Measurements from ENCODE around the gene SRRM3.
"Not testable (repeated sequence)": the region's sequence is repeated elsewhere in the genome, so short reads cannot be mapped to it uniquely, and the experiment has no call there.

Gene SRRM3

DNA sequence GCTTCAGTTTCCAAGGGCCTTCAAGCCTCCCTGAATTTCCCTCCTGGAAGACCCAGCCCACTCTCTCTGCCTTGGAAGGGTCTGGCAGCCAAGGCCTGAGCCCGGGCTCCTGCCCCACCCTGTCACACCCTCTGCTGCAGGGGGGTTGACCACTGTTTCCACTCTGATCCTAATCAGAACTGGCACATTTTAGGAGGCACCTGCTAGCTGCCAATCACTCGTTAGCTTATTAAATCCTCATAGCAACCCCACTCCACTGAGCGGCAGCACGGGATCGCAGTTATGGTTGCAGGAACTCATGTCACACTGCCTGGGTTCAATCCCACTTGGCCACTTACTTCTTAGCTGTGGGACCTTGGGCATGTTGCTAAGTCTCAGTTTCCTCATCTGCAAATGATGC is 113.7 kb downstream of the SRRM3 start:
- DNase-seq (ENCODE audit: low read depth): no peak

DNA sequence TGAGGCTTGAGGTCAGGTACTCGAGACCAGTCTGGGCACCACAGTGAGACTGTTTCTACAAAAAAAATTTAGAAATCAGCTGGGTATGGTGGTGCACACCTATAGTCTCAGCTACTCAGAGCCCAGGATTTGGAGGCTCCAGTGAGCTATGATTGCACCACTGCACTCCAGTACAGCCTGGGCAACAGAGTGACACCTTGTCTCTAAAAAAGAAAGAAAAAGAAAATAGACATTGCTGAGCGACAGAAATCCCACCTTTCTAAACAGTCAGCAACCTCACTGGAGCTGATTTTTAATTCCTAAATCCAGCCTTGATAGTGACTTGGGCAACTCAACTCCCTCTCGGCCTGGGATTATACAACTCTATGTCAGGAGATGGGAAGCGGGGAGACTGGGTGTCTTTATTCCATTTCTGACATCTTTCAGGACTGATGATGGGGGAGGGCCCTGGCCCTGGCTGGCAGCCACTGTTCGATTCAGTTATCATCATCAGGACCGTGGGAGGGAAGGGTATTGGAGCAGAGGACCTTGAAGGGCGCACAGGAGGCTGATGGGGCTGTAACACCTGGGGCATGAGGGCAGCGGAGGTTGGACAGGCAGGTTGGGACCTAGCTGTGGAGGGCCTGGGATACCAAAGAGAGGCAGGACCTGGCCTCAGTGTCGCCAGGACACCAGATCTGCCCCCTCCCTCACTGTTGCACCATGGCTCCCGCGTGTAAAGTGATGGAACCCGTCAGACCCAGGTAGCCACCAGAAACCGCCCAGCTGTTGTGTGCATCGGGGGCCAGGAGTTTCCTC is 115.5 kb downstream of the SRRM3 start:
- DNase-seq (ENCODE audit: low read depth): no peak

DNA sequence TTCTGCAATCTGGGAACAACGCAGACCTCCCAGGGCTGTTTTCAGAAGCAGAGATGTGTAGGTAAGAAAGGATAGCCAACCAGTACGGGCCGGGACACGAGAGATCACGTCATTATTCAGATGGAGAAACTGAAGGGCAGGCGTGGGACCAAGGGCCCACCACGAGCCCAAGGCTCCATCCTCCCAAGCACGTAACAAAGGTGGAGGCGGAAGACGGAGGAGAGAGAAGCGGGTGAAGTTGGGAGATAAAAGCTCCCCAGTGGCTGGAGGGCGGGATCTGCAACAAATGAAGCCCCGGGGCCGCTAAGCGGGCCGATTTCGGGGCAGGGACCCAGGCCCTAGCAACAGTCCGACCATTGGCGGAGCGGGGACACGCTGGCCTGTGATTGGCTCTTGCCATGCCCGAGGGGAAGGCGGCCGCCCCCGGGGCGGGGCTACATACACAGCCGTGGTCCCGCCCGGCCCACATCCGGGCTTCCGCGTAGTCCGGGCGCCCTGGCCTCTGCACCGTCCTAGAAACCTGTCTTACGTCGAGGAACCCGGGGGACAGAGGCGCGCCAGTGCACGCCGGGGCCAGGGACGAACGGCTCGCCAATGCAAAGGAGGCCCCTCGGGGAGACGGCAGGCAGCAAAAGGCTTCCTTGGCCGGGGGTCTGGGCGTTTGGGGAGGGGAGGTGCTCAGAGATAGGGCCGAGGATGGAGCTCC is 116.2 kb downstream of the SRRM3 start:
- DNase-seq (ENCODE audit: low read depth): peak; percentile 96

DNA sequence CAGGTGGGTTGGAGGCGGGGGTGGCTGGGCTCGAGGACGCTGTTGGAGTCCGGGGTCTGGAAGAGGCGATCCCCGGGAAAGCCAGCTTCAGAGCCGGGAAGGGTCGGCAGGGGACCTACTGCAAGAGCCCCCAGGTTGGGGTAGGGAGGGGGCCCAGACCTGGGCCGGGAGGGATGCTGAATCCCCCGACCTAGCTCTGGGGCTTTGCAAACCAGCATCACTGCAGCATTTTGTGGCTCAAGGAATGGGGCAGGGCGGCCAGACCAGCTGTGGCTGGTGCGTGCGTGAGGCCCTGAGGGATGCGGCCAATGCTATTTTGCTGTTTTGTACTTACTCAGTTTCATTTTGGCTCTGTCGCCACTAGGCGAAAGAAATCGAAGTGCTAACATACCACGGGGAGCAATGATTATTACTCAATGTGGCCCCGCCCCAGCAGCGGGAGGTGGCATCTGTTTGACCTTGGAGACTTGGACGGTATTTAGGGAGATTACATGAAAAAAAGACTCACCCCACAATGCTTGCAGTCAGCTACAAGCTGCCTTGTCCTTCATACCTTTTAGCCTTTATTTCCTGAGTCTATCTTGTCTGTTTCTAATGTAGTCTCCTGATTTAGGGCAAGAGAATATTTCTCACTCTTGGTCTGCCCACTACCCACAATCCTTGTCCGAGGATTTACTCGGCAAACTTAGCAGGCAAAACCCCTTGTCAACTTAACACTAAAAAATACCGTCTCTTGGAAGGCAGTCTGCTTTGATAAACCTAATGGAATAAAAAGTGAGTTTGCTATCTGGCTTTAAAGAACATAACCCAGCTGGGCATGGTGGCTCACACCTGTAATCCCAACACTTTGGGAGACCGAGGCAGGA is 117.0 kb downstream of the SRRM3 start:
- DNase-seq (ENCODE audit: low read depth): peak; percentile 89

DNA sequence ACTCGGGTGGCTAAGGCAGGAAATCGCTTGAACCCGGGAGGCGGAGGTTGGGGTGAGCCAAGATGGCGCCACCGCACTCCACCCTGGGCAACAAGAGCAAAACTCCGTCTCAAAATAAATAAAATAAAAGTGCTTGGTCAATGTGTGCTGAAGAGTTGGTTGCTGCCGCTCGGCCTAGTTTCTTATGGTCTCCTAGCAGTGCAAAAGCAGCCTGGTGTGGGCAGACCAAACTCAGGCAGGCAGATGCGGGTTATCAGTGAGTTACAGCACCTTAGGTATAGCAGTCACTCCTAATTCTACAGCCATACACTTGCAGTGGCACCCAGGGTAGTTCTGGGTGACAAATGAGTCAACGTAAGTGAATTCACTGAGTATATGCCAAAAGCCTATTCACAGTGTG is 123.4 kb downstream of the SRRM3 start:
- no peak for DNase-seq (ENCODE audit: low read depth)

DNA sequence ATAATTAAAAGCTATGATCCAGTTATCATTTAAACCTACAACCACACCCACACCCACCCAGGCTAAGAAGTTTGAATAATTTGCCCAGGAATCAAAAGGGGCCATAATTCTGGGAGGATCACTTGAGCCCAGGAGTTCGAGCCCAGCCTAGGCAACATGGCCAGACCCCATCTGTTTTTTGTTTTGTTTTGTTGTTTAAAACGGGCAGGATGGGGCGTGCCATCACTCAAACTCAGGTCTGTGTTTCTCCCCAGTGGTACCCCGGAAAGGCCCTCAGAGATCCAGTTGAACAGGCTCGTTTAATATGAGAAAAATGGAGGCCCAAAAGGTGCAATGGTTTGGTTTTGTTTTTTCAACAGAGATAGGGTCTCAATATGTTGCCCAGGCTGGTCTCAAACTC is 124.1 kb downstream of the SRRM3 start:
- no peak for DNase-seq (ENCODE audit: low read depth)

DNA sequence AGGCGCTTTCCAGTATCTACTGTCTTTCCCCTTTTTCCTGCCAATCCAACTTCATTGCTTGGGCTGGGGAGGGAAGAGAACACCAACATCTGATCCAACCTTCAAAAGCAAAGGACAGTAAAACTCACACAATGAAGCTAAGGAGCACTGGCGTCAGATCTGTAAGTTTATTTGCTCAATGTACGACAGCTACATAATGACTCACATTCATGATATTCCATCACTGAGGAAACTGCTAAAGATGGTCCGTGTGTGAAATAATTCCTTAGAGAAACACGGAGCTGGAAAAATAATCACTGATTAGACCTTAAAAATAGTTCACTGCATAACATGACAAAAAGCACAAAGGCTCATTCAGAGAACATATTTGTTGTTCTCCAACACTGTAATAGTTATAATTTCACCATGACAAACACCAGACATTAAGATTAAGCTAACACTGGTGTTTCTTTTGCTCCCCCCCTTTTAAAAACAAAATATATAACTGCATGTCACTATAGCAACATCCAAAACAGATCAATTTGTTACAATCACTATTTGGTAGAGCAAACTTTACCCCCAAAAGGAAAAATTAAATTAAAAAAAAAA is 125.0 kb downstream of the SRRM3 start:
- peak; percentile 54 for DNase-seq (ENCODE audit: low read depth)

DNA sequence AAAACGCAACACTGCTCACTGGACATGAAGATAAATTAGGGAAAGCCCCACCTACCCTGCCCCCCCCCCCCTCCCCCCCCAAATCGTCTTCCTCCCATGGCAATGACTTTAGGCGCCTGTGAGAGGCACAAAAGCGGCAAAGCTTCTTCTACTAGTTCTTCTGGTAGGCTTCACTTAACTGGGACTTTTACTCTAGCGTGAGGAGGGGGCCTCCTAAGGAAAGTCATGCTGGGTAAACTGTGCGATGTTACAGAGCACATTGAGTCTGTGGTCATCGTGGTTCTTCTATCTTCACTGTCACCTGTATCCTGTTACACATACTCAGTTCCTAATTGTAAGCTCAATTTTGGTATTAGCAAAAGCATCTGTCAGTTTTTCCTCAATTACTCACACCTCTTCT is 125.9 kb downstream of the SRRM3 start:
- DNase-seq (ENCODE audit: low read depth): no peak

DNA sequence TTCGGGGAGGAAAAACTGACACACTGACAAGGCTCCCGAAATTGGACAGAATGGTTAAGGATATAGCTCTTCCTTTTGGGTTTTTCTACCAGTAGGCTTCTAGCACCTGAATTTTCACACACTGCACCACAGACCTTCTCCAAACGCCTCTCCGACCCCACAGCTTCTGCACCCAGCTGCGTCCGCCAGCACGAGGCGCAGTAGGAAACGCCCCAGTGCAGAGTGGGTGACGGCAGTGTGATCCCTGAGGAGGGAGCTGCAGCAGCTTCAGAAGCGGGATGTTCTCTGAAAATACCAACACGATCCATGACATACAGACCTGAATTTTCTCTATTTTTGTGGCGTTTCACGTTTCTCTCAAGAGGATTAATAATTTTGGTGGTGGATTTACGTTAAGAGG is 126.7 kb downstream of the SRRM3 start:
- DNase-seq (ENCODE audit: low read depth): no peak

DNA sequence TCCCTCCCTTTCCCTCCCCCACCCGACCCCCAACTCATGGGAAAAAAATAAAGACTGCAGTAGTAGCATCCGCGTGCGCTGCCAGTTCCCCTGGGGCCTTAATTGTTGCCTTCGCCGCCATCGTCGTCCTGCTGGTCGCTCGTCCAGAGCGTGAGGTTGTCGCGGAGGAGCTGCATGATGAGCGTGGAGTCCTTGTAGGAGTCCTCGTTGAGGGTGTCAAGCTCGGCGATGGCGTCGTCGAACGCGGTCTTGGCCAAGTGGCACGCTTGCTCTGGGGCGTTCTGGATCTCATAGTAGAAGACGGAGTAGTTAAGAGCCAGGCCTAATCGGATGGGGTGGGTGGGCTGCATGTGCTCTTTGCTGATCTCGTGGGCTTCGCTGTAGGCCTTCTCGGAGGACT is 127.8 kb downstream of the SRRM3 start:
- no peak for DNase-seq (ENCODE audit: low read depth)

DNA sequence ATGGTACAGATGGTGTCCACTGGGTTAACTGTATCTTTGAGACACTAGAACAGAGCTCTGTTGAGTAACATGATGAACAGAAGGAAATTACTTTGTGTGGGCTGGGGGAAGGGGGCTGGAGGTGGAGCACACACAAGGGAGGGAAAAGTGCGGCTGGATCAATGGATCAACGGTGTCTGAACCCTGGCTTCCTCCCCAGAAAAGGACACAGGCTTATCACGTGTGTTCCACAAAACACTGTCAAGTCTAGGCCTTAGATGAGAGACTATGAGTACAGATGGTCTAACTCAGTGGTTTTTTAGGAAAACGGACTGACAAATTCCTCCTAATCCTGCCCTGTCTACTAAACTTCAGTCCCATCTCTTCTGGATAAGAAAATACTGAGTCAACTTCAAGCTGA is 128.6 kb downstream of the SRRM3 start:
- no peak for DNase-seq (ENCODE audit: low read depth)

DNA sequence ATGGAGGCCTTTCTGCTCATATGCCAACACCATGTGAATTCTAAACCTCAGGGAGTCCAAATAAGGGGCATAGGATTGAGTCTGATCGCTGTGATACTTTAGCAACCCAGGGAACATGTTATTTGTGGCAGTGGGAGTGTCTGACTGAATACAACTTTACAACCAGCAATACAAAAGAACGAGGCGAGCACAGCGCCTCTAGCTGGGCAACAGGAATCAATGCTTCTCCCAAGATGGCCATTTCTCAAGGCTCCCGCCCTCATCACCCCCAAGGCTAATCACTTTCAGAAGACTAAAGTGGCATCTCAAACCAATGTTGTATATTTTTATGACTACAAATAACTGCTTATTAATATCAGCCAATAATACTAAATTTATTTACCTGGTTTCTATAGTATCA is 129.0 kb downstream of the SRRM3 start:
- DNase-seq (ENCODE audit: low read depth): no peak

DNA sequence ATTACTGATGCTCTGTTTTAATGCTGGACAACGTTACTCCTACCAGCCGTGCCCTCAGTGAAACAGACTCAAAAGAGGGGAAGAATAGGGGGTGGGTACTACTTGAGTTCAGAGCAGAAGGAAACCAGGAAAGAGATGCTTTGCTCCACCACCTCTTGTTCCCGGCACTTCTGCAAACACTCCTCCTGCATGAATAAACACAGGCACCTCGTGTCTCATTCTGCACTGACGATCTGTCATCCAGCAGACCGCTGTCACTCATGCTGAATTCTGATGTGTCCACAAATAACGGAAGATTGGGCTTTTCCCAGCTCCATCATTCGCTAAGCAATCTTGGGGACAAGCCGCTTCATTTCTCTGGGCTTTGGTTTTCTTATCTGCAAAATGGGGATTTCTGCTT is 130.4 kb downstream of the SRRM3 start:
- no peak for DNase-seq (ENCODE audit: low read depth)

DNA sequence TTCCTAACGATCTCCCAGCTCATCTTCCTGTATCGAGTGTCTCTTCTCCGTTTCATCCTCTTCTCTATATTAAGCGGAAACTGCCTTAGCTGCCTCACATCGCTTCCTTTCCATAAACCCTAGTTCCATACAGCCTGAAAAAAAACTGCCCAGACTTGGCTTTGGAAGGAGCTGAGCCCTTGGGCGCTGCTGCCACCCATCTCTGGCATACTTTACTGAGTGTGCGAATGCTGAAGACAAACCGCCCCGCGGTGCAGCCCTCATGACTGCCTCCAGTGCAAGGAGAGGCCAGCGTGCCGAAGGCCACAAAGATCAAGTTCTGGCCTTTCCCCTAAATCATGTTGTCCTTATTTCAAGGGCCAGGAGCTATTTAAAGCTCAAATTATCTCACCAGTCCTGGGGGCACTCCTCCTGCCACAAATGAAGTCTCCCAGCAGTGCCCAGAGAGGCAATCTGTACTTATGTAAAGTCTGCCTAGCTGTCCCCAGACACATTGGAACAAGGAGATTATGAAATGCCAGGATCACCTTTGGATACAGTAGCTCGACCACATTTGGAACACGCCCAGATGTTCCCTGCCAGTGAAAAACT is 131.9 kb downstream of the SRRM3 start:
- no peak for DNase-seq (ENCODE audit: low read depth)

DNA sequence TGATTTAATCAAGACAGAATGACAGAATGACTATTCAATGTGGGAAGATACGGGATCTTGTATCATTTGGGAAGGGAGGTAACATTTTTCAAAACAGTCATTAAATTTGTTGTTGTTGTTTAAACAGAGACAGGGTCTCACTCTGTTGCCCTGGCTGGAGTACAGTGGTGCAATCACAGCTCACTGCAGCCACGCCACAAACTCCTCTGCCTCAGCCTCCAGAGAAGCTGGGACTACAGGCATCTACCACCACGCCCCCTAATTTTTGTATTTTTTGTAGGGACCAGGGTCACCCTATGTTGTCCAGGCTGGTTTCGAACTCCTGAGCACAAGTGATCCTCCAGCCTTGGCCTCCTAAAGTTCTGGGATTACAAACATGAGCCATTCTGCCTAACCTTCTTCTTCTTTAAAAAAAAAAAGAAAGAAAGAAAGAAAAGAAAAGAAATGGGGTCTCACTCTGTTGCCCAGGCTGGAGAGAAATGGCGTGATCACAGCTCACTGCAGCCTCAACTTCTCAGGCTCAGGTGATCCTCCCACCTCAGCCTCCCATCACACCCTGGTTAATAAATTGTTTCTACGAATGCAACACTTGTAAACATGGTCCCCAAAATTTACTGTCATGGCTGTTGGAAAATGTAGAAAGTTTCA is 132.7 kb downstream of the SRRM3 start:
- no peak for DNase-seq (ENCODE audit: low read depth)

DNA sequence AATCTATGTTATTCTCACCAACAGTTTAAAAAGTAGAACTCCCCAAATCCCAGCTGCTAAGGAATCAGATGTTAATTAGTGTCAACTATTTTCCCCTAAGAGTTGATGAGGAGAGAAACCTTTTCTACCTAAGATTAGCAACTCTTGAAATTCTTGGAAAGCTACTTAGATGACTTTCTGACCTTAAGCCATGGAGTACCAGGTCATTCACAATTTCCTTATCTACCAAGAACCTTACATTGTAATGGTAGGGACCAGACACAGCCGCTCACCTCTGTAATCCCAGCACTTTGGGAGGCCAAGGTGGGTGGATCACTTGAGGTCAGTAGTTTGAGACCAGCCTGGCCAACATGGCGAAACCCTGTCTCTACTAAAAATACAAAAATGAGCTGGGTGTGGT is 133.7 kb downstream of the SRRM3 start:
- DNase-seq (ENCODE audit: low read depth): not testable (repeated sequence)

DNA sequence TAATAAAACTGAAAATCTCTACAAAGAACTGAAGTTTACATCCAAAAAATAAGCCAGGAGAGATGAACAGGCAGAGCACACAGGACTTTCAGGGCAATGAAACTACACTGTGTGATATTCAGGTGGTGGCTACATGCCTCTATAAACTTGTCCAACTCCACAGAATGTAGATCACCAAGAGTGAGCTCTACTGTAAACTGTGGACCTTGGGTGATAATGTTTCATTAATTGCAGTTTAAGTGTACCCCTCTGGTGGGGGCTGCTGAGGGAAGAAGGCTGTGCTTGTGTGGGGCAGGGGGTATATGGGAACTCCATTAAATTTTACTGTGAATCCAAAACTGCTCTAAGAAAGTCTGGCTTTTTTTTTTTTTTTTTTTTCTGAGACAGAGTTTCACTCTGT is 134.4 kb downstream of the SRRM3 start:
- DNase-seq (ENCODE audit: low read depth): no peak

Data from ELR (cell line).